Endometrial microvascular endothelial cells (primary cell): ENCODE measurements around the gene CD53. TPM values are rescaled to one million over a fixed set of nuclear protein-coding genes. Genes with fewer than 3 reads are reported as not detected.
"Not testable (repeated sequence)": the region's sequence is repeated elsewhere in the genome, so short reads cannot be mapped to it uniquely, and the experiment has no call there.

ENCODE experiments used
- in situ Hi-C: cut with HindIII; loops from 2 replicates; pipeline ENCODE4 v1.10.0; 2017; ENCODE audit warnings: low sequenced_read_pairs, low pct_unique_long_range_greater_than_20kb; ENCODE audit errors: inconsistent ontology term
- total RNA-seq: library from RNA; depleted of rRNA; stranded (reverse); fragments of >200 nt; gene quantifications from one replicate; pipeline ENCODE4 v1.2.3, GENCODE V29; 2015; ENCODE audit errors: inconsistent ontology term

CD53 gene
- 9.0 TPM for total RNA-seq

- in situ Hi-C loops: no loop called here
Observed at GRCh38 chr1:110872745-110873720, at the start of gene CD53. CD53 (plus strand) TSS chr1:110873148; CDS start chr1:110891409, 18,261 bp downstream.

GRCh38 chr1:110824192-110824591 is 48.8 kb upstream of the CD53 start:
- in situ Hi-C loops: no loop called here

GRCh38 chr1:110829955-110830553 is 42.9 kb upstream of the CD53 start:
- in situ Hi-C loops: no loop called here

GRCh38 chr1:110833779-110834178 is 39.2 kb upstream of the CD53 start:
- in situ Hi-C loops: not testable (repeated sequence)

- in situ Hi-C loops: no loop called here
Observed at GRCh38 chr1:110846861-110847260, 26.1 kb upstream of the CD53 start.

GRCh38 chr1:110850145-110850544 is 22.8 kb upstream of the CD53 start:
- in situ Hi-C loops: no loop called here

GRCh38 chr1:110850627-110851026 is 22.3 kb upstream of the CD53 start:
- in situ Hi-C loops: no loop called here

GRCh38 chr1:110853135-110853534 is 19.8 kb upstream of the CD53 start:
- in situ Hi-C loops: no loop called here

- in situ Hi-C loops: no loop called here
Observed at GRCh38 chr1:110856410-110856809, 16.5 kb upstream of the CD53 start.

- in situ Hi-C loops: no loop called here
Observed at GRCh38 chr1:110857964-110858948, 14.7 kb upstream of the CD53 start.

GRCh38 chr1:110859062-110859461 is 13.9 kb upstream of the CD53 start:
- in situ Hi-C loops: no loop called here

- in situ Hi-C loops: no loop called here
Observed at GRCh38 chr1:110860174-110860573, 12.8 kb upstream of the CD53 start.

- in situ Hi-C loops: not testable (repeated sequence)
Observed at GRCh38 chr1:110860620-110861019, 12.3 kb upstream of the CD53 start.

GRCh38 chr1:110861942-110862341 is 11.0 kb upstream of the CD53 start:
- in situ Hi-C loops: not testable (repeated sequence)

GRCh38 chr1:110864287-110864686 is 8.7 kb upstream of the CD53 start:
- in situ Hi-C loops: no loop called here

GRCh38 chr1:110870721-110871388 is 2.1 kb upstream of the CD53 start:
- in situ Hi-C loops: no loop called here

GRCh38 chr1:110872366-110872744 is 593 bp upstream of the CD53 start:
- in situ Hi-C loops: no loop called here

GRCh38 chr1:110873856-110874255 is 908 bp downstream of the CD53 start:
- in situ Hi-C loops: no loop called here
